Fibroblast of gingiva (primary cell): ENCODE results near the gene SERPINI1.

Experiments
- DNase-seq: peaks from one replicate; pipeline ENCODE4 v3.0.0-alpha.2; 2011; ENCODE audit warnings: low read depth

SERPINI1 gene, protein sequence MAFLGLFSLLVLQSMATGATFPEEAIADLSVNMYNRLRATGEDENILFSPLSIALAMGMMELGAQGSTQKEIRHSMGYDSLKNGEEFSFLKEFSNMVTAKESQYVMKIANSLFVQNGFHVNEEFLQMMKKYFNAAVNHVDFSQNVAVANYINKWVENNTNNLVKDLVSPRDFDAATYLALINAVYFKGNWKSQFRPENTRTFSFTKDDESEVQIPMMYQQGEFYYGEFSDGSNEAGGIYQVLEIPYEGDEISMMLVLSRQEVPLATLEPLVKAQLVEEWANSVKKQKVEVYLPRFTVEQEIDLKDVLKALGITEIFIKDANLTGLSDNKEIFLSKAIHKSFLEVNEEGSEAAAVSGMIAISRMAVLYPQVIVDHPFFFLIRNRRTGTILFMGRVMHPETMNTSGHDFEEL

DNA sequence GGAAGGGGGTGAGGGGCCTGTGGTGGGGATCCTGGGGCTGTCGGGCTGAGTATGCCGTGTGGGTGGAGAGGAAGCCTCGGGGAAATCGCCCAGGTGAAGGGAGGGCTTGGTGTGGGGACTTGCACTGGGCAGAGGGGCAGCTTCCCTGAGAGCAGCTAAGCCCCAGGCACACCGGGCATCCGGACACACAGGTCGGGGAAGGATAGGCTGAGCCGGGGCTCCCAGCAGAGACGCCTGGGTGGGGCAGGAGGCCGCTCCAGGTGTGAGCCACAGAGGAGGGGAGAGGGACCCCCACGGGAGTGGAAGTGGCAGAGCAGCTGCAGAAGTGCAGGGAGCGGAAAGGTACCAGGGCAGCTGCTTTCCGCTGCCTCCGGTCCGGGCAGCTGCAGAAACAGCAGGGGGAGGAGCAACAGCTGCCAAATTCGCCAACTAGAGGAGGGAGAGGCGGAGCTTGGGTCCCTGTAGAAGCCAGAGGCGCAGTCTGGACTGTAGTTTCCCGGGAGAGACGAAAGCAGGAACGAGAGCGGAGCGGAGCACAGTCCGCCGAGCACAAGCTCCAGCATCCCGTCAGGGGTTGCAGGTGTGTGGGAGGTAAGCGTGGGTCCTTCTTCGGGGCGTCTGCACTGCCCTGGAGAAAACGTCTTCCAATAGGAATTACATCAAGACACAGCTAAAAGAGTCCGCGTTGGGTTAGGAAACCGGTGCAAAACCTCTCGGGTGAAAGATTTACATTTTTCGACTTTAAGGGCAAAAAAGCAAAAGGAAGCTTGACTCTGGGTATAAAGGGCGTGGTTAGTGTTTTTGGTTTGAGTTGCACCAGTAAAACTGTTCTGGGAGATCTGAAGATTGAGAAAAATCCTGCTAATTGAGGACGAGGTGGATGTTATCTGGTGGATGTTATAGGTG lies at the start of gene SERPINI1:
SERPINI1 (plus strand) TSS at position 489 of the 906 bp plus-strand sequence. CDS start 53,408 bp downstream, outside the sequence.
- peak; percentile 86 for DNase-seq

GRCh38 chr3:167691366-167691765 lies 44.2 kb upstream of the SERPINI1 start:
- DNase-seq = no peak

DNA sequence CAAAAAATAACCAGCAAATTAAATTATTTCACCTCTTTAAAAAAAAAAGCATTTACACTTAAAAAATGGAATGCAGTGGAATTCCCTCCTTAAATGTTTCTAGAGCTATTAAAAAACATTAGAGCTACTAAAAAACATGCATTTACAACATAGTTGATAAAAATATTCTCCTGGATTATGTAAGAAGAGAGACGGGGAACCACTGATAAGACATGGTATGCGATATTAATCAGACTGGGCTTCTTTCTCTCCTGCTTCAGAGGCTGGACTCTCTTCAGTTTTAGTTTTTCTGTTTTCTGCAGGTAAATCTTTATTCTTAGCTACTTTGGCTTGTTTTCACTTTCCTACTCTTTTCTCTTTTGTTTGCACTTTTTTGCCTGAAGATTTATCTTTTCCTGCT lies 41.4 kb upstream of the SERPINI1 start:
- DNase-seq = no peak

DNA sequence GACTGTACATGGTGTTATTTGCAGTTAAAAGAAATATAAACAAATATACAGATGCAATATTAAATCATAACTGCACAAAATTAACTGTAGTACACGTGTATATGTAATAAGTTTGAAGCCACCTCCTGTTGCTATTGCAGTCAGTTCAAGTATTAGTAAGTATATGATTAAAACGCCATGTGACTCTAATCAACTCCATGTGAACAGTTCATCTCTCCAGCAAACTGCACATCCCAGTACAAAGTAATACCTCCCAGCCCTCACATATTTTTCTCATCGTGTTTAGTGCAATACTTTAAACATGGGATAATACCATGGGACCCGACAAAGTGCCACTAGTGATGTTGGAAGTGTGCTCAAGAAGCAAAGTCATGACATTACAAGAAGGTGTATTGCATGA lies 35.5 kb upstream of the SERPINI1 start:
- peak; percentile 65 for DNase-seq

GRCh38 chr3:167700926-167701325 lies 34.6 kb upstream of the SERPINI1 start:
- no peak for DNase-seq

- DNase-seq = peak; percentile 4
These were observed 29.7 kb upstream of the SERPINI1 start for GRCh38 chr3:167705840-167706239.

GRCh38 chr3:167709690-167710089 lies 25.8 kb upstream of the SERPINI1 start:
- DNase-seq = no peak

- DNase-seq = no peak
These were observed 25.0 kb upstream of the SERPINI1 start for GRCh38 chr3:167710552-167710951.

DNA sequence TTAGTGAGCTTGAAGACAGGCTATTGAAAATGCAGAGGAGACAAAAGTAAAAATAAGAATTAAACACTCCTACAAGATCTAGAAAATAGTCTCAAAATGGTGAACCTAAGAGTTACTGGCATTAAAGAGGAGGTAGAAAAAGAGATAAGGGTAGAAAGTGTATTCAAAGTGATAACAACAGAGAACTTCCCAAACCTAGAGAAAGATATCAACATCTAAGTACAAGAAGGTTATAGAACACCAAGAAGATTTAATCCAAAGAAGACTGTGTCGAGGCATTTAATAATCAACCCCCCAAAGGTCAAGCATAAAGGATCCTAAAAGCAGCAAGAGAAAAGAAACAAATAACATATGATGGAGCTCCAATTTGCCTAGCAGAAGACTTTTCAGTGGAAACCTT lies 24.1 kb upstream of the SERPINI1 start:
- no peak for DNase-seq

DNA sequence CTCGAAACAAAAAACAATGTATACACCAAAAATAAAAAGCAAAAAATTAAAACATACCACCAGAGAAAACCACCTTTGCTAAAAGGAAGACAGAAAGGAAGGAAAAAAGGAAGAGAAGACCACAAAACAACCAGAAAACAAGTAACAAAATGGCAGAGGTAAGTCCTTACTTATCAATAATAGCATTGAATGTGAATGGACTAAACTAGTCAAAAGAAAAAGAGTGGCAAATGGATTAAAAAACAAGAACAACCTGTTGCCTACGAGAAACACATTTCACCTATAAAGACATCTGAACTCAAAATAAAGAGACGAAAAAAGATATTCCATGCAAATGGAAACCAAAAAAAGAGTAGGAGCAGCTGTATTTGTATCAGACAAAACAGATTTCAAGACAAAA lies 23.1 kb upstream of the SERPINI1 start:
- no peak for DNase-seq

DNA sequence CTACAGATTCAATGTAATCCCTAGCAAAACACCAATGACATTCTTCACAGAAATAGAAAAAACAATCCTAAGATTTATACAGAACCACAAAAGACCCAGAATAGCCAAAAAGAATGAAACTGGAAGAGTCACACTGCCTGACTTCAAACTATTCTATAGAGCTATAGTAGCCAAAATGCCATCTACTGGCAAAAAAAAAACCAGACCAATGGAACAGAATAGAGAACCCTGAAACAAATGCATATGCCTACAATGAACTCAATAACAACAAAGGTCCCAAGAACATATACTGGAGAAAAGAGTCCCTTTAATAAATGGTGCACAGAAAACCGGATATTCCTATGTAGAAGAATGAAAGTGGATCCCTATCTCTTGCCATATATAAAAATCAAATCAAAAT lies 20.6 kb upstream of the SERPINI1 start:
- DNase-seq = no peak

DNA sequence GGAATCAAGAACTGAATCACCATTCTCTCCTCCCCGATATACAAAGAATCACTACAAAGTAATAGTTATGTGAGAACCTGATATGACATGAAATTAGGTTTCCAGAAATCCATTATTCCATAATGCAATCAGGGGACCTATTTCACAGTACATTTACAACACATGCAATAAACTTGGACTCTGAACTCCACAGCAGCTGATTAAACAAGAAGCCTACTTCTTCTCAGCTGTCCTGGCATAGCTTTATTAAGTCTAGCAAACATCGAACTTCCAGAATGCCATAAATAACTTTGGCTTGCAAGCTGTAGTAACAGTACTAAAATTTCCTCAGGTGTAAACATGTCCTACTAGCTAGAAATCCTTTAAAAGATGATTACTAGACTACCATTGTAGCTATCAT lies 18.6 kb upstream of the SERPINI1 start:
- DNase-seq = no peak

- DNase-seq = no peak
These were observed 16.9 kb upstream of the SERPINI1 start for GRCh38 chr3:167718582-167718981.

GRCh38 chr3:167723025-167723512 lies 12.5 kb upstream of the SERPINI1 start:
- no peak for DNase-seq

- no peak for DNase-seq
These were observed 11.6 kb upstream of the SERPINI1 start for GRCh38 chr3:167723872-167724271.

GRCh38 chr3:167728176-167728575 lies 7.3 kb upstream of the SERPINI1 start:
- DNase-seq = peak; percentile 57

- DNase-seq = no peak
These were observed 6.7 kb upstream of the SERPINI1 start for GRCh38 chr3:167728632-167729323.

GRCh38 chr3:167729591-167729990 lies 5.9 kb upstream of the SERPINI1 start:
- DNase-seq = peak; percentile 4

DNA sequence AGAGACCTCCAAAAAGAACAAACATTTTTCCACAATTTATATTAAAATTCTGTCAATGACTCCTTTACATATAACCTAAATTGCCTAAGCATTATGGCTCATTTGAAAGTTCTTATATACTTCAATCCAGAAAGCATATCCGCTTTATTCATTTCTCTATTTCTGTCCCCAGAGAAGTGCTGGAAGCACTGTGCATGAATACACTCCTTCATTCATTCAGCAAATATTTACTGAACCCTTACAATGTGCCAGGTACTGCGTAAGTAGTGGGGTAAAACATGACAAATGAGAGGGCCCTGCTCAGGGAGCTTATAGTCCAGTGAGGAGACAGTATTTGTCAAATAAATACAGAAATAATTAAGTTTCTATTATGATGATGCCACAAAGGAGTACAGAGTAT lies 4.1 kb upstream of the SERPINI1 start:
- no peak for DNase-seq

GRCh38 chr3:167732313-167733065 lies 3.0 kb upstream of the SERPINI1 start:
- DNase-seq = no peak

- peak; percentile 14 for DNase-seq
These were observed 1.5 kb upstream of the SERPINI1 start for GRCh38 chr3:167733961-167734497.
